NT2/D1 (cell line): ENCODE results near the gene RASSF1.

Experiments
- SUZ12 ChIP-seq: IDR thresholded peaks from 2 replicates; pipeline ENCODE4 v1.6.1; 2011; ENCODE audit not compliant: insufficient read length, insufficient read depth; ENCODE audit errors: extremely low read depth
- ZNF274 ChIP-seq: IDR thresholded peaks from 2 replicates; pipeline ENCODE4 v1.6.1; 2011; ENCODE audit warnings: mild to moderate bottlenecking, low read depth, low read length

DNA sequence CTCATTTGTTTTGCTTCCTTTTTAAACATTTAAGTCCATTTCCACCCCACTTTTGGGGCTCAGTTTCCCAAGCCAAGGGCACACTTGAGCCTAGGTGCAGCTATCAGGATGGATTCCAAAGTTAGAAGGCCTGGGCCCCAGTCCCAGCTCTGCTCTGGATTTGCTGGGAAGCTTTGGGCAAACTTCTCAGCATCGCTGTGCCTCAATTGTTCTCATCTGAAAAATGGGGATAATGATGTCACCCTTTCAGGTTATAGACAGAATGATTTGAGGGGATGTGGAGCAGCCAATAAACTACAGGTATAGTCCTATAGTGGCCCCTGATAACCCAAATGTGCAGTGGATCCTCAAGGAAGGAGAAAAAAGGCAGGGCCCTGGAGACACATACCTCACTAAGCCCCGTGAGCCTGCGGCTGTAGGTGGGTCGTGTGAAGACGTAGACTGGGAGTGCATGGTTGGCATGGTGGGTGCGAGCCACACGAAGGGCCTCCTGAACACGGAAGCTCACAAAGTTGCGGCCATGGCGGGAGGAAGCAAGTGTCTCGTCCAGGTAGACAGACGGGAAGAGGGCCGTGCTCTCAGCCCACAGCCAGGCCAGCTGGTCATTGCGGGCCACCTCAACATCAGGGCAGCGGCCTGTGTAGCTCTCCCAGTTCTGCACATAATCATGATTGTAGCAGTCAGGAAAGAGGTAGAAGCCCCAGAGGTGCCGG lies 21.3 kb downstream of the RASSF1 start:
- TF ChIP-seq ZNF274 (no peak), SUZ12 (no peak)
